ENCODE results near the gene PTP4A2.

GRCh38 chr1:31938184-31938975 is at the start of gene PTP4A2:
- no peak for TF ChIP-seq SP1 (IDR thresholded peaks at IDR 0.05)
- TF ChIP-seq SP1 (CRISPR knock-in tag; IDR thresholded peaks at IDR 0.05) = peak; percentile 98
- TF ChIP-seq KDM4B (CRISPR knock-in tag; IDR thresholded peaks at IDR 0.05) = no peak
- no peak; the same call in 1 of the 2 replicates for TF ChIP-seq ATF7 (IDR thresholded peaks at IDR 0.05)
- peak; percentile 91 for TF ChIP-seq ATF7 (CRISPR knock-in tag; IDR thresholded peaks at IDR 0.05)
- peak; percentile 86 for TF ChIP-seq SKI (IDR thresholded peaks at IDR 0.05; ENCODE audit: partially characterized antibody)
- TF ChIP-seq KLF16 (CRISPR knock-in tag; IDR thresholded peaks at IDR 0.05) = peak; percentile 76 to 94; a peak in 3 of 4 replicates
- peak; percentile 40; the same call in 1 of the 2 replicates for TF ChIP-seq CTCF (CRISPR knock-in tag; IDR thresholded peaks at IDR 0.05)

Data from HepG2 (cell line).